Measurements from ENCODE around the gene KIDINS220.

KIDINS220 gene

GRCh38 chr2:8767324-8767723 is 70.1 kb downstream of the KIDINS220 start:
- no peak overlapping the region for H3K9ac ChIP-seq
- no peak overlapping the region for H3K4me3 ChIP-seq (IDR thresholded peaks at IDR 0.05; ENCODE audit: insufficient read depth, low read depth, low read length)
- H2AFZ ChIP-seq (ENCODE audit: low read depth), result no peak overlapping the region
- no peaks in the 10 kb centered on the region for H3K27me3 ChIP-seq (ENCODE audit: insufficient read depth, low read depth)
- H4K20me1 ChIP-seq (ENCODE audit: insufficient read depth), result no peaks in the 10 kb centered on the region
- H3K36me3 ChIP-seq (ENCODE audit: insufficient read depth), result no peaks in the 10 kb centered on the region
- no peak overlapping the region for H3K27ac ChIP-seq
- no peak for TF ChIP-seq CTCF (conservative IDR thresholded peaks at IDR 0.05; ENCODE audit: low read depth, low read length)
- no peaks in the 10 kb centered on the region for H3K4me1 ChIP-seq (ENCODE audit: low read depth, poor library complexity, severe bottlenecking)
- H3K79me2 ChIP-seq (ENCODE audit: insufficient read depth, low read depth), result no peaks in the 10 kb centered on the region
- no peak overlapping the region for H3K4me2 ChIP-seq

- H3K27ac ChIP-seq, result no peak overlapping the region
- H3K4me1 ChIP-seq (ENCODE audit: low read depth, poor library complexity, severe bottlenecking), result no peaks in the 10 kb centered on the region
- no peak overlapping the region for H3K4me3 ChIP-seq (IDR thresholded peaks at IDR 0.05; ENCODE audit: insufficient read depth, low read depth, low read length)
- H3K36me3 ChIP-seq (ENCODE audit: insufficient read depth), result no peaks in the 10 kb centered on the region
- H2AFZ ChIP-seq (ENCODE audit: low read depth), result no peak overlapping the region
- H3K79me2 ChIP-seq (ENCODE audit: insufficient read depth, low read depth), result no peaks in the 10 kb centered on the region
- no peaks in the 10 kb centered on the region for H3K27me3 ChIP-seq (ENCODE audit: insufficient read depth, low read depth)
- TF ChIP-seq CTCF (conservative IDR thresholded peaks at IDR 0.05; ENCODE audit: low read depth, low read length), result peak; percentile 57
- H3K9ac ChIP-seq, result no peak overlapping the region
- no peaks in the 10 kb centered on the region for H4K20me1 ChIP-seq (ENCODE audit: insufficient read depth)
- H3K4me2 ChIP-seq, result no peak overlapping the region
Measured at GRCh38 chr2:8761529-8762164, 75.8 kb downstream of the KIDINS220 start.

GRCh38 chr2:8756716-8757115 is 80.7 kb downstream of the KIDINS220 start:
- no peak overlapping the region for H3K4me3 ChIP-seq (IDR thresholded peaks at IDR 0.05; ENCODE audit: insufficient read depth, low read depth, low read length)
- no peak overlapping the region for H2AFZ ChIP-seq (ENCODE audit: low read depth)
- H3K36me3 ChIP-seq (ENCODE audit: insufficient read depth), result no peaks in the 10 kb centered on the region
- no peak overlapping the region for H3K4me2 ChIP-seq
- H3K4me1 ChIP-seq (ENCODE audit: low read depth, poor library complexity, severe bottlenecking), result peaks cover 3% of the 10 kb centered on the region
- H3K27ac ChIP-seq, result no peak overlapping the region
- no peaks in the 10 kb centered on the region for H3K27me3 ChIP-seq (ENCODE audit: insufficient read depth, low read depth)
- no peaks in the 10 kb centered on the region for H4K20me1 ChIP-seq (ENCODE audit: insufficient read depth)
- TF ChIP-seq CTCF (conservative IDR thresholded peaks at IDR 0.05; ENCODE audit: low read depth, low read length), result no peak
- no peak overlapping the region for H3K9ac ChIP-seq
- no peaks in the 10 kb centered on the region for H3K79me2 ChIP-seq (ENCODE audit: insufficient read depth, low read depth)

GRCh38 chr2:8756230-8756629 is 81.2 kb downstream of the KIDINS220 start:
- H3K9ac ChIP-seq, result no peak overlapping the region
- H2AFZ ChIP-seq (ENCODE audit: low read depth), result no peak overlapping the region
- H3K36me3 ChIP-seq (ENCODE audit: insufficient read depth), result no peaks in the 10 kb centered on the region
- H3K27ac ChIP-seq, result no peak overlapping the region
- TF ChIP-seq CTCF (conservative IDR thresholded peaks at IDR 0.05; ENCODE audit: low read depth, low read length), result no peak
- H3K27me3 ChIP-seq (ENCODE audit: insufficient read depth, low read depth), result no peaks in the 10 kb centered on the region
- no peak overlapping the region for H3K4me2 ChIP-seq
- no peak overlapping the region for H3K4me3 ChIP-seq (IDR thresholded peaks at IDR 0.05; ENCODE audit: insufficient read depth, low read depth, low read length)
- no peaks in the 10 kb centered on the region for H3K79me2 ChIP-seq (ENCODE audit: insufficient read depth, low read depth)
- H4K20me1 ChIP-seq (ENCODE audit: insufficient read depth), result no peaks in the 10 kb centered on the region
- H3K4me1 ChIP-seq (ENCODE audit: low read depth, poor library complexity, severe bottlenecking), result peaks cover 3% of the 10 kb centered on the region
